H1 (cell line): ENCODE data around the gene RAB38. TPM values are rescaled to one million over a fixed set of nuclear protein-coding genes. Genes with fewer than 3 reads are reported as not detected.

ENCODE experiments used
- CTCF ChIA-PET: fragments of 300-600 bp; sonication (Branson Sonifier 250); formaldehyde crosslinking; loops from one replicate; lab custom pipeline; 2021; ENCODE audit not compliant: partially characterized antibody; lab: Charles Lee
- POLR2A ChIA-PET: fragments of 300-600 bp; sonication (Branson Sonifier 250); formaldehyde crosslinking; loops from one replicate; lab custom pipeline; 2021; ENCODE audit warnings: inconsistent platforms; ENCODE audit not compliant: partially characterized antibody; lab: Charles Lee
- DNase-seq, 2 experiments: peaks; one replicate each; pipeline versions ENCODE4 v3.0.0 to v3.0.0-alpha.2; 2010 to 2022; ENCODE audit warnings: low spot score in 2 of 2, low read depth in 1 of 2, mixed read lengths in 1 of 2
- FAIRE-seq: peaks from 2 replicates; lab custom pipeline; 2011; peaks lifted over from hg19 to GRCh38; lab: Jason Lieb, UNC
- H2AFZ ChIP-seq: 2 replicates; pipeline ENCODE4 v1.8.1; 2012; ENCODE audit warnings: low read length, inconsistent platforms
- H2AK5ac ChIP-seq: 2 replicates; pipeline ENCODE4 v1.6.1; 2013; ENCODE audit warnings: low read depth, low read length
- H2BK120ac ChIP-seq: replicated peaks from 2 replicates; pipeline ENCODE3; 2013; ENCODE audit warnings: low read depth, low read length, inconsistent platforms
- H2BK12ac ChIP-seq: 2 replicates; pipeline ENCODE4 v1.6.1; 2013; ENCODE audit warnings: low read depth, low read length
- H2BK15ac ChIP-seq: 2 replicates; pipeline ENCODE4 v1.6.1; 2013; ENCODE audit warnings: low read length
- H2BK20ac ChIP-seq: 2 replicates; pipeline ENCODE4 v1.6.1; 2013; ENCODE audit warnings: low read length
- H2BK5ac ChIP-seq: 2 replicates; pipeline ENCODE4 v1.6.1; 2013; ENCODE audit warnings: low read depth, low read length
- H3K14ac ChIP-seq: 2 replicates; pipeline ENCODE4 v1.6.1; 2013; ENCODE audit warnings: inconsistent platforms; ENCODE audit not compliant: insufficient read length
- H3K18ac ChIP-seq: 2 replicates; pipeline ENCODE4 v1.6.1; 2013; ENCODE audit warnings: low read length; ENCODE audit errors: extremely low read depth
- H3K23ac ChIP-seq: 2 replicates; pipeline ENCODE4 v1.6.1; 2013; ENCODE audit warnings: inconsistent platforms; ENCODE audit not compliant: insufficient read length
- H3K23me2 ChIP-seq: 2 replicates; pipeline ENCODE4 v1.6.1; 2013; ENCODE audit warnings: low read depth, low read length
- H3K27ac ChIP-seq: 2 replicates; pipeline ENCODE4 v1.6.1; 2011; ENCODE audit warnings: low read depth, low read length, inconsistent platforms
- H3K27me3 ChIP-seq, 4 experiments: replicated peaks in 1 of 4; 1 replicate in 1 of 4; 2 replicates in 3 of 4; pipeline versions ENCODE4 v1.6.1 to v1.8.1; 2011 to 2013; ENCODE audit warnings: low read length in 3 of 4, mild to moderate bottlenecking in 3 of 4, inconsistent platforms in 2 of 4, mixed read lengths in 2 of 4, moderate library complexity in 1 of 4; ENCODE audit not compliant: control insufficient read depth in 3 of 4, insufficient read depth in 3 of 4; ENCODE audit errors: extremely low read depth in 1 of 4
- H3K36me3 ChIP-seq, 4 experiments: 2 replicates each; pipeline versions ENCODE4 v1.6.1 to v1.8.1; 2011 to 2013; ENCODE audit warnings: mild to moderate bottlenecking in 4 of 4, low read length in 3 of 4, moderate library complexity in 2 of 4, control low read depth in 1 of 4, inconsistent platforms in 1 of 4; ENCODE audit not compliant: insufficient read depth in 4 of 4, control insufficient read depth in 2 of 4
- H3K4ac ChIP-seq: replicated peaks from 2 replicates; pipeline ENCODE3; 2013; ENCODE audit warnings: low read length, low read depth, mixed read lengths, inconsistent platforms; ENCODE audit not compliant: insufficient read length
- H3K4me1 ChIP-seq, 4 experiments: replicated peaks in 1 of 4; 1 replicate in 1 of 4; 2 replicates in 3 of 4; pipeline versions ENCODE4 v1.6.1 to v1.8.1; 2011 to 2013; ENCODE audit warnings: low read length in 3 of 4, inconsistent platforms in 2 of 4, mixed read lengths in 1 of 4; ENCODE audit not compliant: insufficient read depth in 4 of 4, control insufficient read depth in 3 of 4
- H3K4me2 ChIP-seq, 2 experiments: 2 replicates each; pipeline versions ENCODE4 v1.6.1 to v1.8.1; 2011 to 2013; ENCODE audit warnings: low read depth in 2 of 2, low read length in 2 of 2, control low read depth in 1 of 2, inconsistent platforms in 1 of 2, mild to moderate bottlenecking in 1 of 2; ENCODE audit not compliant: insufficient read depth in 1 of 2
- H3K4me3 ChIP-seq, 4 experiments: fragments of 200-600, 300-600 bp in 1 of 4; sonication (generic), shearing (Covaris generic), sonication (Bioruptor Twin) in 1 of 4; 2 replicates each; pipeline versions ENCODE4 v1.5.1 to v1.8.1; 2011 to 2016; ENCODE audit warnings: low read length in 4 of 4, low read depth in 3 of 4, control low read depth in 2 of 4, inconsistent platforms in 2 of 4, mild to moderate bottlenecking in 2 of 4, mixed read lengths in 1 of 4, moderate library complexity in 1 of 4; ENCODE audit not compliant: insufficient read depth in 2 of 4; ENCODE audit errors: extremely low read depth in 1 of 4
- H3K56ac ChIP-seq: replicated peaks from 2 replicates; pipeline ENCODE3; 2013; ENCODE audit warnings: low read depth, mild to moderate bottlenecking, mixed read lengths, low read length, inconsistent platforms; ENCODE audit not compliant: insufficient read length
- H3K79me1 ChIP-seq: 2 replicates; pipeline ENCODE4 v1.6.1; 2013; ENCODE audit warnings: low read depth, low read length, control low read depth
- H3K79me2 ChIP-seq, 2 experiments: 2 replicates each; pipeline versions ENCODE4 v1.6.1 to v1.8.1; 2012 to 2013; ENCODE audit warnings: low read length in 2 of 2, mild to moderate bottlenecking in 2 of 2, inconsistent platforms in 1 of 2; ENCODE audit not compliant: insufficient read depth in 2 of 2, control insufficient read depth in 1 of 2
- H3K9ac ChIP-seq, 4 experiments: replicated peaks in 1 of 4; 1 replicate in 1 of 4; 2 replicates in 3 of 4; pipeline versions ENCODE4 v1.6.1 to v1.8.1; 2011 to 2013; ENCODE audit warnings: low read depth in 3 of 4, low read length in 3 of 4, control low read depth in 2 of 4, mild to moderate bottlenecking in 2 of 4, moderate library complexity in 2 of 4, inconsistent platforms in 1 of 4; ENCODE audit errors: extremely low read depth in 1 of 4
- H3K9me3 ChIP-seq, 2 experiments: 2 replicates each; pipeline versions ENCODE4 v1.6.1 to v1.8.1; 2012 to 2013; ENCODE audit warnings: mild to moderate bottlenecking in 2 of 2, moderate library complexity in 2 of 2, control low read depth in 1 of 2, inconsistent platforms in 1 of 2, low read depth in 1 of 2, low read length in 1 of 2, mixed read lengths in 1 of 2; ENCODE audit not compliant: insufficient read depth in 2 of 2
- H4K20me1 ChIP-seq, 2 experiments: replicated peaks in 1 of 2; 2 replicates each; pipeline versions ENCODE3 to v1.8.1; 2011 to 2013; ENCODE audit warnings: inconsistent platforms in 2 of 2, low read length in 2 of 2, mild to moderate bottlenecking in 1 of 2; ENCODE audit not compliant: insufficient read depth in 2 of 2, control insufficient read depth in 1 of 2
- H4K5ac ChIP-seq: 2 replicates; pipeline ENCODE4 v1.6.1; 2013; ENCODE audit warnings: low read length, low read depth, mixed read lengths, inconsistent platforms; ENCODE audit not compliant: insufficient read length
- H4K8ac ChIP-seq: 2 replicates; pipeline ENCODE4 v1.8.0; 2013; ENCODE audit warnings: mild to moderate bottlenecking, moderate library complexity, low read length, inconsistent platforms; ENCODE audit not compliant: insufficient read depth; ENCODE audit errors: extremely low read depth
- H4K91ac ChIP-seq: replicated peaks from 2 replicates; pipeline ENCODE3; 2013; ENCODE audit warnings: low read length, mixed read lengths, inconsistent platforms; ENCODE audit not compliant: insufficient read length
- RXRA ChIP-seq: IDR thresholded peaks from 2 replicates; pipeline ENCODE4 v1.6.1; 2011; ENCODE audit warnings: low read depth, mild to moderate bottlenecking, low read length, moderate library complexity; ENCODE audit not compliant: insufficient read depth
- whole genome bisulfite sequencing, 2 experiments: shearing (Covaris generic) in 1 of 2; methylation state at CpG; one replicate each; pipeline versions ENCODE4 v1.1.6 to v1.1.7; 2013 to 2015; ENCODE audit warnings: low lambda C conversion rate in 2 of 2, mixed read lengths in 2 of 2, inconsistent platforms in 1 of 2, low coverage in 1 of 2, missing lambda C conversion rate in 1 of 2; ENCODE audit not compliant: insufficient replicate concordance in 2 of 2, insufficient coverage in 1 of 2, insufficient read length in 1 of 2; ENCODE audit errors: extremely low coverage in 1 of 2, missing lambda C conversion rate in 1 of 2; 5-methylcytosine and 5-hydroxymethylcytosine counted together
- polyA plus RNA-seq, 7 experiments: library from polyadenylated mRNA; depleted of rRNA in 3 of 7; stranded (reverse) in 5 of 7; unstranded in 2 of 7; fragments of >200 nt in 5 of 7; fragments of 200-250 nt in 2 of 7; gene quantifications; 1 replicate in 5 of 7; 2 replicates in 1 of 7; 4 replicates in 1 of 7; pipeline versions ENCODE4 v1.2.1 to v1.2.3, GENCODE V29; 2011 to 2013; ENCODE audit warnings: missing spikeins in 2 of 7, mixed read lengths in 2 of 7
- total RNA-seq: library from RNA; stranded (reverse); fragmentation: NEBNext Ultra II Directional; extraction: Animal tissue kit (Norgen Biotek cat#: 25700); gene quantifications from 2 replicates; pipeline ENCODE4 v1.2.1, GENCODE V29; 2021
- TF ChIP-seq, protein P1 (sequence below): IDR thresholded peaks from 2 replicates; pipeline ENCODE4 v1.6.1; 2012; ENCODE audit warnings: low read length, inconsistent platforms

Gene RAB38
- total and polyA plus RNA-seq, 2 of the 8 experiments (the other 6 are each of a cell fraction or from before 2014, with no cell fraction given), result 15.4 to 16.5 TPM

DNA sequence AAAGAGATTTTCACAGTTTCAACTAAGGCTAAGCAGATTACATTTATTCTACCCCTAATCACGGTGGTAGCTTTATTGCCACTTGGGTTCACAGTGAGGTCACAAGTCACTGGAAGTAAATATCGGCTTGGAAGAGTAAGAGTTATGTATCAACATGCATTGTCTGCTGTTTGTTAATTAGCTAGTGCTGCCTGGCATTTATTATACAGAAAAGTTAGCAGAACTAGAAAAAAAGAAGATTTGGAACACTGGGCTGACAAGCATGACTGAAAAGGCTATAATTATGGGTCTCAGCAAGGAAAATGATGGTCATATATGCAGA, 13.7 kb upstream of the RAB38 start:
- Histone ChIP-seq H3K27me3 (peaks cover 0 to 1% (median 0%) of the 10 kb centered on the region in 4 experiments; a peak in 1 of 7 replicates), H3K79me1 (no peaks in the 10 kb centered on the region), H2AFZ (no peak overlapping the region), H2BK5ac (no peak overlapping the region), H3K23me2 (no peaks in the 10 kb centered on the region), H3K27ac (no peak overlapping the region), H4K5ac (no peak overlapping the region), H4K91ac (no peak overlapping the region), H2BK120ac (no peak overlapping the region), H3K9me3 (no peaks in the 10 kb centered on the region), H3K18ac (no peak overlapping the region), H3K14ac (no peak overlapping the region), H3K79me2 (no peaks in the 10 kb centered on the region), H3K4me2 (no peak overlapping the region), H2BK15ac (no peak overlapping the region), H3K4ac (no peak overlapping the region), H2AK5ac (no peak overlapping the region), H2BK12ac (no peak overlapping the region), H3K4me3 (no peak overlapping the region), H2BK20ac (no peak overlapping the region), H3K23ac (no peak overlapping the region), H3K9ac (no peak overlapping the region)
- CTCF ChIA-PET, result no interaction called here
- FAIRE-seq, result no peak
- POLR2A ChIA-PET, result no interaction called here
- no peak for DNase-seq
- no peak for TF ChIP-seq RXRA
- TF ChIP-seq, protein P1, sequence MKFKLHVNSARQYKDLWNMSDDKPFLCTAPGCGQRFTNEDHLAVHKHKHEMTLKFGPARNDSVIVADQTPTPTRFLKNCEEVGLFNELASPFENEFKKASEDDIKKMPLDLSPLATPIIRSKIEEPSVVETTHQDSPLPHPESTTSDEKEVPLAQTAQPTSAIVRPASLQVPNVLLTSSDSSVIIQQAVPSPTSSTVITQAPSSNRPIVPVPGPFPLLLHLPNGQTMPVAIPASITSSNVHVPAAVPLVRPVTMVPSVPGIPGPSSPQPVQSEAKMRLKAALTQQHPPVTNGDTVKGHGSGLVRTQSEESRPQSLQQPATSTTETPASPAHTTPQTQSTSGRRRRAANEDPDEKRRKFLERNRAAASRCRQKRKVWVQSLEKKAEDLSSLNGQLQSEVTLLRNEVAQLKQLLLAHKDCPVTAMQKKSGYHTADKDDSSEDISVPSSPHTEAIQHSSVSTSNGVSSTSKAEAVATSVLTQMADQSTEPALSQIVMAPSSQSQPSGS, result no peak
- TF ChIP-seq, all 59 proteins: peak for 0
- H4K20me1 ChIP-seq, result no peaks in the 10 kb centered on the region
- no peaks in the 10 kb centered on the region for H3K4me1 ChIP-seq
- H3K36me3 ChIP-seq, result no peaks in the 10 kb centered on the region
- no peak overlapping the region for H4K8ac ChIP-seq
- WGBS, 2 experiments, result 88% methylated on average over 2 of the region's 2 CpGs; no CpG with 5 or more reads in 1 of the 2 experiments
- H3K56ac ChIP-seq, result no peak overlapping the region
